ENCODE results near the gene PDE1C.

The PDE1C gene

GRCh38 chr7:31975546-31975945 is 94.7 kb downstream of the PDE1C start:
- Histone ChIP-seq H3K27ac (ENCODE audit: insufficient read depth, low read depth, low read length, poor library complexity, severe bottlenecking) (no peak overlapping the region), H3K4me1 (ENCODE audit: control insufficient read depth, insufficient read depth, low read length) (no peaks in the 10 kb centered on the region), H3K9me3 (ENCODE audit: control insufficient read depth, low read length) (no peaks in the 10 kb centered on the region), H3K27me3 (ENCODE audit: control insufficient read depth, insufficient read depth, low read length, poor library complexity, severe bottlenecking) (no peaks in the 10 kb centered on the region), H3K4me3 (ENCODE audit: insufficient read depth, low read depth, low read length) (no peak overlapping the region), H3K36me3 (ENCODE audit: control insufficient read depth, insufficient read depth, low read length) (no peaks in the 10 kb centered on the region)
- WGBS, 2 experiments, result 94 to 98% methylated on average over 4 of the region's 5 CpGs

- no peaks in the 10 kb centered on the region for H3K4me1 ChIP-seq (ENCODE audit: control insufficient read depth, insufficient read depth, low read length)
- WGBS, 2 experiments, result 89 to 92% methylated on average over 1 of the region's 1 CpG
- no peaks in the 10 kb centered on the region for H3K36me3 ChIP-seq (ENCODE audit: control insufficient read depth, insufficient read depth, low read length)
- no peak overlapping the region for H3K4me3 ChIP-seq (ENCODE audit: insufficient read depth, low read depth, low read length)
- no peaks in the 10 kb centered on the region for H3K9me3 ChIP-seq (ENCODE audit: control insufficient read depth, low read length)
- no peaks in the 10 kb centered on the region for H3K27me3 ChIP-seq (ENCODE audit: control insufficient read depth, insufficient read depth, low read length, poor library complexity, severe bottlenecking)
- no peak overlapping the region for H3K27ac ChIP-seq (ENCODE audit: insufficient read depth, low read depth, low read length, poor library complexity, severe bottlenecking)
Observed at GRCh38 chr7:31974351-31974750, 95.9 kb downstream of the PDE1C start.

- no peaks in the 10 kb centered on the region for H3K36me3 ChIP-seq (ENCODE audit: control insufficient read depth, insufficient read depth, low read length)
- 89 to 94% methylated on average over 7 of the region's 7 CpGs for WGBS, 2 experiments
- no peak overlapping the region for H3K27ac ChIP-seq (ENCODE audit: insufficient read depth, low read depth, low read length, poor library complexity, severe bottlenecking)
- H3K27me3 ChIP-seq (ENCODE audit: control insufficient read depth, insufficient read depth, low read length, poor library complexity, severe bottlenecking), result no peaks in the 10 kb centered on the region
- no peaks in the 10 kb centered on the region for H3K4me1 ChIP-seq (ENCODE audit: control insufficient read depth, insufficient read depth, low read length)
- no peaks in the 10 kb centered on the region for H3K9me3 ChIP-seq (ENCODE audit: control insufficient read depth, low read length)
- no peak overlapping the region for H3K4me3 ChIP-seq (ENCODE audit: insufficient read depth, low read depth, low read length)
Observed at GRCh38 chr7:31971049-31971667, 99.0 kb downstream of the PDE1C start.

- H3K9me3 ChIP-seq (ENCODE audit: control insufficient read depth, low read length), result no peaks in the 10 kb centered on the region
- H3K4me3 ChIP-seq (ENCODE audit: insufficient read depth, low read depth, low read length), result no peak overlapping the region
- no peaks in the 10 kb centered on the region for H3K36me3 ChIP-seq (ENCODE audit: control insufficient read depth, insufficient read depth, low read length)
- H3K27me3 ChIP-seq (ENCODE audit: control insufficient read depth, insufficient read depth, low read length, poor library complexity, severe bottlenecking), result no peaks in the 10 kb centered on the region
- no peaks in the 10 kb centered on the region for H3K4me1 ChIP-seq (ENCODE audit: control insufficient read depth, insufficient read depth, low read length)
- no peak overlapping the region for H3K27ac ChIP-seq (ENCODE audit: insufficient read depth, low read depth, low read length, poor library complexity, severe bottlenecking)
Observed at GRCh38 chr7:31970501-31970900, 99.7 kb downstream of the PDE1C start.

- Histone ChIP-seq H3K9me3 (ENCODE audit: control insufficient read depth, low read length) (no peaks in the 10 kb centered on the region), H3K36me3 (ENCODE audit: control insufficient read depth, insufficient read depth, low read length) (no peaks in the 10 kb centered on the region), H3K4me3 (ENCODE audit: insufficient read depth, low read depth, low read length) (no peak overlapping the region), H3K4me1 (ENCODE audit: control insufficient read depth, insufficient read depth, low read length) (no peaks in the 10 kb centered on the region), H3K27me3 (ENCODE audit: control insufficient read depth, insufficient read depth, low read length, poor library complexity, severe bottlenecking) (no peaks in the 10 kb centered on the region), H3K27ac (ENCODE audit: insufficient read depth, low read depth, low read length, poor library complexity, severe bottlenecking) (no peak overlapping the region)
- 96% methylated on average over 8 of the region's 8 CpGs for WGBS, 2 experiments
Observed at GRCh38 chr7:31963569-31964175, 106.5 kb downstream of the PDE1C start.

GRCh38 chr7:31962246-31962645 is 108.0 kb downstream of the PDE1C start:
- Histone ChIP-seq H3K9me3 (ENCODE audit: control insufficient read depth, low read length) (no peaks in the 10 kb centered on the region), H3K4me3 (ENCODE audit: insufficient read depth, low read depth, low read length) (no peak overlapping the region), H3K27ac (ENCODE audit: insufficient read depth, low read depth, low read length, poor library complexity, severe bottlenecking) (no peak overlapping the region), H3K27me3 (ENCODE audit: control insufficient read depth, insufficient read depth, low read length, poor library complexity, severe bottlenecking) (no peaks in the 10 kb centered on the region), H3K36me3 (ENCODE audit: control insufficient read depth, insufficient read depth, low read length) (no peaks in the 10 kb centered on the region), H3K4me1 (ENCODE audit: control insufficient read depth, insufficient read depth, low read length) (no peaks in the 10 kb centered on the region)

GRCh38 chr7:31958226-31958625 is 112.0 kb downstream of the PDE1C start:
- Histone ChIP-seq H3K4me3 (ENCODE audit: insufficient read depth, low read depth, low read length) (no peak overlapping the region), H3K27ac (ENCODE audit: insufficient read depth, low read depth, low read length, poor library complexity, severe bottlenecking) (no peak overlapping the region), H3K36me3 (ENCODE audit: control insufficient read depth, insufficient read depth, low read length) (no peaks in the 10 kb centered on the region), H3K27me3 (ENCODE audit: control insufficient read depth, insufficient read depth, low read length, poor library complexity, severe bottlenecking) (no peaks in the 10 kb centered on the region), H3K4me1 (ENCODE audit: control insufficient read depth, insufficient read depth, low read length) (no peaks in the 10 kb centered on the region), H3K9me3 (ENCODE audit: control insufficient read depth, low read length) (no peaks in the 10 kb centered on the region)
- WGBS, 2 experiments, result 88 to 92% methylated on average over 1 to 2 of the region's 2 CpGs

- no peaks in the 10 kb centered on the region for H3K36me3 ChIP-seq (ENCODE audit: control insufficient read depth, insufficient read depth, low read length)
- WGBS, 2 experiments, result 84 to 100% methylated on average over 1 to 2 of the region's 2 CpGs
- H3K4me3 ChIP-seq (ENCODE audit: insufficient read depth, low read depth, low read length), result no peak overlapping the region
- no peaks in the 10 kb centered on the region for H3K9me3 ChIP-seq (ENCODE audit: control insufficient read depth, low read length)
- H3K27ac ChIP-seq (ENCODE audit: insufficient read depth, low read depth, low read length, poor library complexity, severe bottlenecking), result no peak overlapping the region
- H3K27me3 ChIP-seq (ENCODE audit: control insufficient read depth, insufficient read depth, low read length, poor library complexity, severe bottlenecking), result no peaks in the 10 kb centered on the region
- no peaks in the 10 kb centered on the region for H3K4me1 ChIP-seq (ENCODE audit: control insufficient read depth, insufficient read depth, low read length)
Observed at GRCh38 chr7:31957756-31958155, 112.5 kb downstream of the PDE1C start.

- WGBS, 2 experiments, result 75 to 92% methylated on average over 2 of the region's 2 CpGs
- no peaks in the 10 kb centered on the region for H3K36me3 ChIP-seq (ENCODE audit: control insufficient read depth, insufficient read depth, low read length)
- no peak overlapping the region for H3K4me3 ChIP-seq (ENCODE audit: insufficient read depth, low read depth, low read length)
- no peak overlapping the region for H3K27ac ChIP-seq (ENCODE audit: insufficient read depth, low read depth, low read length, poor library complexity, severe bottlenecking)
- no peaks in the 10 kb centered on the region for H3K27me3 ChIP-seq (ENCODE audit: control insufficient read depth, insufficient read depth, low read length, poor library complexity, severe bottlenecking)
- no peaks in the 10 kb centered on the region for H3K9me3 ChIP-seq (ENCODE audit: control insufficient read depth, low read length)
- no peaks in the 10 kb centered on the region for H3K4me1 ChIP-seq (ENCODE audit: control insufficient read depth, insufficient read depth, low read length)
Observed at GRCh38 chr7:31957090-31957720, 113.0 kb downstream of the PDE1C start.

GRCh38 chr7:31955641-31956040 is 114.6 kb downstream of the PDE1C start:
- WGBS, 2 experiments, result 96 to 97% methylated on average over 6 of the region's 6 CpGs
- Histone ChIP-seq H3K27ac (ENCODE audit: insufficient read depth, low read depth, low read length, poor library complexity, severe bottlenecking) (no peak overlapping the region), H3K4me1 (ENCODE audit: control insufficient read depth, insufficient read depth, low read length) (no peaks in the 10 kb centered on the region), H3K4me3 (ENCODE audit: insufficient read depth, low read depth, low read length) (no peak overlapping the region), H3K9me3 (ENCODE audit: control insufficient read depth, low read length) (no peaks in the 10 kb centered on the region), H3K36me3 (ENCODE audit: control insufficient read depth, insufficient read depth, low read length) (no peaks in the 10 kb centered on the region), H3K27me3 (ENCODE audit: control insufficient read depth, insufficient read depth, low read length, poor library complexity, severe bottlenecking) (no peaks in the 10 kb centered on the region)

All from ectodermal cell (in vitro differentiated cells).